HG02610 (cell line): ENCODE results near the gene LSM3.
A peak's percentile ranks its signal among the peaks of the same experiment; 100 is the strongest.
"Not testable (repeated sequence)": the region's sequence is repeated elsewhere in the genome, so short reads cannot be mapped to it uniquely, and the experiment has no call there.

Experiments
- ATAC-seq: cut with Tn5 transposase; IDR thresholded peaks from one replicate; pipeline ENCODE4 v1.9.1; 2021; ENCODE audit warnings: mild to moderate bottlenecking, moderate library complexity; ENCODE audit not compliant: unreplicated experiment

The LSM3 gene

GRCh38 chr3:14216257-14217048 is 37.8 kb downstream of the LSM3 start:
- no peak for ATAC-seq

GRCh38 chr3:14218355-14218754 is 39.7 kb downstream of the LSM3 start:
- ATAC-seq, result no peak

DNA sequence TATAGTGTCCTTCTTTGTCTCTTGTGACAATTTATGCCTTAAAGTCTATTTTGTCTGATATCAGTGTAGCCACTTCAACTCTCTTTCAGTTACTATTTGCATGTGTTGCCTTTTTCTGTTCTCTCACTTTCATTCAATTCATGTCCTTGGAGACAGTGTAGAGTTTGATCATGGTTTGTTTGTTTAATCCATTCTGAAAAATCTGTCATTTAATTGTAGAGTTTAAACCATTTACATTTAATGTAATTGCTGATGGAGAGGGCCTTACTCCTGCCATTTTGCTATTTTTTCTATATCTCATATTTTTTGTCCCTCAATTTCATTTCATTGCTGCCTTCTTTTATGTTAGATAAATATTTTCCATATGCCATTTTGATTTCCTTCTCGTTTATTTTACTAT is 42.3 kb downstream of the LSM3 start:
- ATAC-seq, result no peak

- no peak for ATAC-seq
Measured at GRCh38 chr3:14221902-14222301, 43.3 kb downstream of the LSM3 start.

DNA sequence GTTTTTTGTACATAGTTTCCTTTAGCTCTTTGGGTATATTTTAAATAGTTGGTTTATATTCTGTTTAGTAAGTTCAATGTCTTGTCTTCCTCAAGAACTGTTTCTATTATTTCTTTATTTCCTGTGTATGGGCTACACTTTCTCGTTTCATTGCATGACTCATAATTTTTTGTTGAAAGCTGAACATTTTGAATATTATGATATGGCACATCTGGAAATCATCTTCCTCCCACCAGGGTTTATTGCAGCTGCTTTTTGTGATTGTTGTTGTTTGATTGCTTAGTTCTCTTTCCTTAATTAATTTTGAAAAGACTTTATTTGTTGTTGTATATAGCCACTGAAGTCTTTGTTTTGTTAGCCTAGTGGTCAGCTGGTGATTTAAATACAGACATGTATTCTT is 43.8 kb downstream of the LSM3 start:
- no peak for ATAC-seq

GRCh38 chr3:14222900-14223594 is 44.4 kb downstream of the LSM3 start:
- ATAC-seq, result peak; percentile 46

GRCh38 chr3:14223595-14223994 is 45.0 kb downstream of the LSM3 start:
- peak; percentile 46 for ATAC-seq

DNA sequence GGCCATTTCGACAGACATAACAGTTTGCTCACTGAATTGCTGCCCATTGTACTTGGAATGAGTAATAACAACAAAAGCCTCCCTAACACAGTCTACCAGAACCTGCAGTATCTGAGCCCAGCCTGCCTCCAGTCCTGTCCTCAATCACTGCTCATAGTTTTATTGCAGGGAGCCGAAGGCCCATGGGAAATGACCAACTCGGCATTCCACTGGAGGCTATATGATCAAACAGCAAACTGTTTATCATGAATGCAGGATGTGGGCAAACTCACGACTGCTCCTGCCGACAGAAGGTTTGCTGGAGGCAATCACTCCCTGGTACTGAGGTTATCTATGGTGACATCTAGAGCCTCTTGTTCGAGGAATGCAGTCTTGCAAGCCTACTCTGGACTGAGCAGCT is 46.3 kb downstream of the LSM3 start:
- no peak for ATAC-seq

DNA sequence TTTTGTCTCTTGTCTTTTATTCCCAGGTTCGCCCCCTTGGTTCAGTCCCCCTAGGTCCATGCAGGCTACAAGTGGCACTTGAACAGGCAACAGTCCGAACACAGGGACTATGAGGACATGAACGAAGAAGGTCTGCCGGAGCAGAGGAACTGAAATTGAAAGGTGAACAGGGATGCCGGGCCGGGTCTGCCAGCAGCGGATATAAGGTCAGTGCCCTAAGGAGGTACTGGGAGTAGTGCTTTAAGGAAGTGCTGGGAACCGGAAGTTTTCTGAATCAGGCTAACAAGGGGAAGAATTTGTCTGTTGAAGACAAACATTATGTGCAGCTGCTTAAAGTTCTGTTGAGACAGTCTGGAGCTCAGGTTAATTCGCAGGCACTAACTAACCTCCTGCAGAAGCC is 46.8 kb downstream of the LSM3 start:
- no peak for ATAC-seq

DNA sequence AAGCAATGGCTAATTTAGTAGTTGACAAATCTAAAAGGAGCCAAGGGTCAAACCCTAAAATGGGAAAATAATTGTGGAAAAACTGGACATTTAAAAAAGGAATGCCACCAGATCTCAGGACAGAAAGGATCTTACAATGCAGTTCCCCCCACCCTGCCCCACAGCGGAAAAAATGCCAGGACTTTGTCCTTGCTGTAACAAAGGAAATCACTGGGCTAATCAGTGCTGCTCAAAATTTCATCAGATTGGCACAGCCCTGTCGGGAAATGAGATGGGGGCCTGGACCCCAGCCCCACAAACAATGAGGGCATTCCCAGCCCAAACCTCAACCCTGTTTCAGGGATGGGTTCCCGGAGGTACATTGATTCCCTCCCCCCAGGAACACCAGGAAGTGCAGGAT is 47.7 kb downstream of the LSM3 start:
- ATAC-seq, result not testable (repeated sequence)

DNA sequence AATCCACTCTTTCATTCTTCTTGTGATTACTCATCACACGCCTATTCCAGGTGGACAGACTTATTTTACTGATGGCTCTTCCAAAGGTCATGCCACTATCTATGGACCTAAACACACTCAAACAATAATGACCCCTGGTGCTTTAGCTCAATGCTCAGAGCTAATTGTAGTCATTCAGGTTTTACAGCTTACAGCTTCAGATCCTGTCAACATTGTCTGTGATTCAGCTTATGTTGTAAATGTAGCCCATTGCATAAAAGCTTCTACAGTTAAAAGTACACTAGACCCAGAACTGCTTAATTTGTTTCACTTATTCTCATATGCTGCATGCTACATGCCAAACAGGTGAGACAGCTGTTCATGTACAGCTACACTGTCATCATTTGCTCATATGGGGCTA is 49.2 kb downstream of the LSM3 start:
- ATAC-seq, result no peak

DNA sequence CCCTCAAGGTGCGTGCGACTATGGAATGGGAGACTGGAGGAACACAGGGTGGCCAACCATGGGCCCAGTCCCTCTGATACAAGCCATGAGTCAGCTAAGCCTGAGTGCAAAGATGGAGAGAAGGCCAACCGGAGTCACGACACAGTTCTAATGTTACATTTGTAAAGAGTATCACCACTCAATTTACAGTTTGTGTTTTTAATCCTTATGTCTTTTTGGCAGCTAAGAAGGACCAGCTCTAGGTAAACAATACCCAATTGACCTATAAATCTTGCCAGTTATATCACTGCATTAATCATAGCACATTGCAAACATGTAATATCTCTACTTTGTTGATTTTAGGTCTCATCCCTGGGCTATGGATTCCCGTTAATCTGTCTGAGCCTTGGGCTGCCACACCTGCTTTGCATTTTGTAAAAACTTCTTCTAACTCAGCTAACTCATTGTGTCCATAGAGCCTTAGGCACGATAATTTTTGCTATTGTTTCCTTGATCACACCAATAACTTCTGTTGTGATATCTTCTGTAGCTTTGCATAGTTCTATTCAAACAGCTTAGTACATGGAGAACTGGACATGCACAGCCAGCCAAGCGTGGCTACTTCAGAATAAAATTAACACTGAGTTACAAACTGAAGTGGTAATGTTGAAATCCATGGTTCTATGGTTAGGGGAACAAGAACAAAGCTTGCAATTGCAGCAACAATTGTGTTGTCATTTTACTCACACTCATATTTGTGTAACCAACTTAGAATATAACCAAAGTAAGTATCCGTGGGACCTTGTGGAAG is 50.3 kb downstream of the LSM3 start:
- no peak for ATAC-seq

GRCh38 chr3:14229695-14230094 is 51.1 kb downstream of the LSM3 start:
- ATAC-seq, result not testable (repeated sequence)

- no peak for ATAC-seq
Measured at GRCh38 chr3:14230729-14231128, 52.1 kb downstream of the LSM3 start.

DNA sequence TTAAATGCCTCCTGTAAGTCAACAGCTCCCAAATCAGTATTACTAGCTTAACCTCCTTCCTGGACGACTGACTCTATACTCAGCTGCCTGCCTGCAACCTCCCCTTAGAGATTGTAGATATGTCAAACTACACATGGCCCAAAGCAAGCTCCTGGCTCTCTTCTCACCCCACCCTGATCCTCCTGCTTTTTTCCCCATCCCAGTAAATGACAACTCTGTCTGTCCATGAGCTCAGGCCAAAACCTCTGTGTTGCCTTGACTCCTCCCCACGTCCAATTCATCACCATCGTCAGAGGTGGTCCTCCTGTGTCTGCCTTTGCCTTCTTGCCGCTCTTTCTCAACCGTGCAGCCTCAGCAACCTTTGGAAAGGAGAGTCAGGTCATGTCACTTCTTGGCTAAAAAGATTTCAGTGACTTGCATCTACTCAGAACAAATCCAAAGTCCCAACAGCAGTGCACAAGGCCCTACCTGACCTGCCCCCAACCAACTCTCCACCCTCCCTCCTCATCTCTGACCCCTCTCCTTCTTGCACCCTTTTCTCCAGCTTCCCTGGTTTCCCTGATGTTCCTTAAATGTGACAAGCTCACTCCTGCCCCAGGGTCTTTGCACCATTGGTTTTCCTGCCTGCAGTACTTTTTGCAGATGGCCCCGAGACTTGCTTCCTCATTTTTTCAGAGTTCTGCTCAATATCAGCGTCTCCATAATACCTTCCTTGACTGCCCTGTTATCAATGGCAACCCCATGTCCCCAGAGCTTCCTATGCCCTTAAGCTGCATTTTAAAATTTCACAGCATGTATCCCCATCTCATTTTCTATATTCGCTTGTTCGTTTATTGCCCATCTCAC is 52.8 kb downstream of the LSM3 start:
- no peak for ATAC-seq

GRCh38 chr3:14231998-14232501 is 53.4 kb downstream of the LSM3 start:
- ATAC-seq, result no peak

- ATAC-seq, result no peak
Measured at GRCh38 chr3:14234251-14235002, 55.8 kb downstream of the LSM3 start.

- ATAC-seq, result no peak
Measured at GRCh38 chr3:14235003-14235911, 56.6 kb downstream of the LSM3 start.

DNA sequence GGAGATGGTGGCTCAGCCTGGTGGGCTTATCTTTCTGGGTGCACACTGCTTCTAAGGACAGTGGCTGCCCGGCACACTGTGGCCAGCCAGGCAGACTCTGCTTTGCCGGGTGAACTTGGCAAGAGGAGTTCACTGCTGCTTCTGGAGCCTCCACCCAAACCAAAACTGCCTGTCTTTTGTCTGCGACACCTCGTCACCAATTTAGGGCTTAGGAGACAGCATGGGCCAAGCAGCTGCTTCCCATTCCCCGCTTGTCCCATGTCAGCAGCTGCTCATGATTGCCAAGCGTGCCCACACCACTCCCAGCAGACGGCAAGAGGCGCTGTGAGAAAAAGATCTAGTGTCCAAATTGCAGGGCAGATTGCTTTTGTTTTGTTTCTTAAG is 57.3 kb downstream of the LSM3 start:
- no peak for ATAC-seq
